ENCODE data around the gene PTP4A1. TPM values are rescaled to one million over a fixed set of nuclear protein-coding genes. Genes with fewer than 3 reads are reported as not detected.

The PTP4A1 gene
- total and polyA plus RNA-seq, 2 of the 13 experiments (the other 11 are each of a cell fraction or from before 2014, with no cell fraction given): 141 to 376 TPM

GRCh38 chr6:63572747-63573075 lies 431 bp downstream of the PTP4A1 start (continued):
- TF ChIP-seq XRCC5 (optimal IDR thresholded peaks at IDR 0.05; ENCODE audit: low read length): peak; percentile 5
- TF ChIP-seq ASH2L (IDR thresholded peaks at IDR 0.05; ENCODE audit: insufficient read length, low read depth, low read length): no peak
- TF ChIP-seq DZIP1 (CRISPR knock-in tag; IDR thresholded peaks at IDR 0.05): no peak
- peak; percentile 68; the same call in 1 of the 2 replicates for TF ChIP-seq ZNF784 (CRISPR knock-in tag; IDR thresholded peaks at IDR 0.05; ENCODE audit: borderline replicate concordance)
- TF ChIP-seq ZNF382 (CRISPR knock-in tag; IDR thresholded peaks at IDR 0.05; ENCODE audit: borderline replicate concordance): no peak
- 0 out of 2 replicates have a peak, but pooled peaks have one; percentile 19 for TF ChIP-seq CREB3 (CRISPR knock-in tag; IDR thresholded peaks at IDR 0.05)
- TF ChIP-seq GPN1 (CRISPR knock-in tag; IDR thresholded peaks at IDR 0.05; ENCODE audit: borderline replicate concordance): no peak
- 0 out of 2 replicates have a peak, but pooled peaks have one; percentile 0 for TF ChIP-seq ZNF124 (CRISPR knock-in tag; IDR thresholded peaks at IDR 0.05)
- TF ChIP-seq ZNF446 (CRISPR knock-in tag; IDR thresholded peaks at IDR 0.05): peak; percentile 65; the same call in 1 of the 2 replicates
- no peak for TF ChIP-seq ZBTB14 (CRISPR knock-in tag; IDR thresholded peaks at IDR 0.05)
- no peak for TF ChIP-seq ZNF883 (CRISPR knock-in tag; IDR thresholded peaks at IDR 0.05; ENCODE audit: not compliant biosample characterization)
- TF ChIP-seq SOX13 (IDR thresholded peaks at IDR 0.05): no peak
- no peak for TF ChIP-seq SOX13 (CRISPR knock-in tag; conservative IDR thresholded peaks at IDR 0.05 in 1 of 2, IDR thresholded peaks at IDR 0.05 in 1 of 2)
- TF ChIP-seq TBP (CRISPR knock-in tag; IDR thresholded peaks at IDR 0.05): no peak
- TF ChIP-seq NKX3-1 (CRISPR knock-in tag; IDR thresholded peaks at IDR 0.05): no peak
- 0 out of 2 replicates have a peak, but pooled peaks have one; percentile 7 for TF ChIP-seq MTF2 (CRISPR knock-in tag; IDR thresholded peaks at IDR 0.05; ENCODE audit: borderline replicate concordance)
- 0 out of 2 replicates have a peak, but pooled peaks have one; percentile 20 for TF ChIP-seq ZNF343 (CRISPR knock-in tag; IDR thresholded peaks at IDR 0.05)
- no peak for TF ChIP-seq ZNF12 (CRISPR knock-in tag; IDR thresholded peaks at IDR 0.05)
- TF ChIP-seq ZNF354B (CRISPR knock-in tag; IDR thresholded peaks at IDR 0.05): no peak
- no peak for TF ChIP-seq ZBTB33 (CRISPR knock-in tag; IDR thresholded peaks at IDR 0.05)
